Right lung (tissue), 5 donors: ENCODE results near the gene PINK1. TPM values are rescaled to one million over a fixed set of nuclear protein-coding genes. Genes with fewer than 3 reads are reported as not detected.

Source experiments
- DNase-seq, 2 donors: peaks; one replicate each; pipeline ENCODE4 v3.0.0-alpha.2; 2013
- polyA plus RNA-seq, 5 donors: library from polyadenylated mRNA; unstranded; fragments of 120-200 nt; gene quantifications; one replicate each; pipeline versions ENCODE4 v1.2.1 to v1.2.3, GENCODE V29; 2013; ENCODE audit warnings: inconsistent platforms in 1 of 5, low replicate concordance in 1 of 5; ENCODE audit not compliant: insufficient read length in 5 of 5, insufficient read depth in 1 of 5

Gene PINK1
- polyA plus RNA-seq, 5 donors, result 32.0 to 36.5 (median 34.0) TPM

DNA sequence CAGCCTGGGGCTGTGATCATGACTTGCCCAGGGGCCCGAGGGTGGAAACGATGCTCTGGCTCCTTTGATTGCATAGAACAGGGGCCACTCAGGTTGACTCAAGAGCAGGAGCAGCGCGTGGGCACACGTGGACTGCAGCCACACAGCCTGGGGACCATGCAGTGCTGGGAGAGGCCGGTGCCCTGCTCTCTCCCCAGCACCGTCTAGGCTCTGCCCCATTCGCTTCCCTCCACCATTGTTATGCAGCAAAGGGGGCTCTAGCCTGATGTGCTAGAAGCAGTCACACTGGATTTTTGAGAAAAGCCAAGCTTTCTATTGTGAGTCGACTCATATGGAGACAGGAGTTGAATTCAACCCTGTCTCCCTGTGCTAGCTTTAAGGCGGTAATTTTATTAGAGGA lies 8.7 kb downstream of the PINK1 start:
- no peak for DNase-seq

DNA sequence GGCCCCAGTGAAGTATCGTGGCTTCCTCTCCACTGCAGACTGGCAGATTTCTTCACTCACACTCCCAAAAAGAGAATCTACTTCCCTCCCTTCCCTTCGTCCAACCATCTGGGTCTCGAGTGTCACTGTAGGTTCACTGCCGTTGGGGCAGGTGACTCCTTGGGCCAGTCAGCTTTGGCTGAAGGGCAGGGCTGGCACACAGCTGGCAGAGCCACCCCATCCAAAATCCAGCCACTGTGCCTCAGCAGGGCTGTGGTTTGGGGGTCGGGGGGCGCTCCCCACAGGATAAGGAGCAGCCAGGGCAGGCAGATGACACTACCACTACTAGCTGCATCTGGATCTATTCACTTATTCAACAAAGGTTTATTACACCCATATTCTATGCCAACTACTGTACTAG lies 9.8 kb downstream of the PINK1 start:
- no peak for DNase-seq

DNA sequence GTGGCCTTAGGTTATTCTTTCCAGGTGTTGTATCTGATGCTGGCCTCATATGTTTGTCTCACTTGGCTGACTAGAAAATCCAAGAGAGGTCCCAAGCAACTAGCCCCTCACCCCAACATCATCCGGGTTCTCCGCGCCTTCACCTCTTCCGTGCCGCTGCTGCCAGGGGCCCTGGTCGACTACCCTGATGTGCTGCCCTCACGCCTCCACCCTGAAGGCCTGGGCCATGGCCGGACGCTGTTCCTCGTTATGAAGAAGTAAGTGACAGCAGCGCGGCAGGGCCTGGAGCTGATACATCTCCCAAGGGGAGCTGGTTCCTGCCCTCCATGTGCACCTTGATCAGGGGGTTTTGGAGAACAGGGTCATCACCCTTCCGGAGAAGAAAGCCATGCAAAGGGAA lies 11.2 kb downstream of the PINK1 start:
- no peak for DNase-seq

- no peak for DNase-seq
Observed at GRCh38 chr1:20645414-20645813, 12.2 kb downstream of the PINK1 start.

DNA sequence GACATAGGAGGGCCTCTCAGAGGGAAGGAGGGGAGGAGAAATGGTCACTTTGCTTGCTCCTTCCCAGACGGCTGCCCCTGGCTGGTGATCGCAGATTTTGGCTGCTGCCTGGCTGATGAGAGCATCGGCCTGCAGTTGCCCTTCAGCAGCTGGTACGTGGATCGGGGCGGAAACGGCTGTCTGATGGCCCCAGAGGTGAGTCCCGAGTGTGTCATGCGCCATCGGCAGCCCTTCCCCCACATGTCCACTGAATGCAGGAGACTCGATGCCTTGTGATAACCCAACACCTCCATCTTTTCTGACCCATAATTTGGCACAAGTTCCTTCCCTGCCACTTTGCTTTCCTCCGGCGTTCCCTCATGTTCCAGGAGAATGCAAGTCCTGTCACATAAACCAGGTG lies 15.2 kb downstream of the PINK1 start:
- DNase-seq, result no peak

DNA sequence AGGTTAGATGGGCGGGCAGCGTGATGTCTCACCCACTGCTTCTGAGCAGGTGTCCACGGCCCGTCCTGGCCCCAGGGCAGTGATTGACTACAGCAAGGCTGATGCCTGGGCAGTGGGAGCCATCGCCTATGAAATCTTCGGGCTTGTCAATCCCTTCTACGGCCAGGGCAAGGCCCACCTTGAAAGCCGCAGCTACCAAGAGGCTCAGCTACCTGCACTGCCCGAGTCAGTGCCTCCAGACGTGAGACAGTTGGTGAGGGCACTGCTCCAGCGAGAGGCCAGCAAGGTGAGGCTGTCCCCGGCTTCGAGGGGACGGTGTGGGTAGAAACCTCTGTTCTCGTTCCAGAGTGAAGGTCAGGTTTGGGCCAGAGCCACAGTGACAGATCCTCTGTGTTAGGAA lies 15.7 kb downstream of the PINK1 start:
- no peak for DNase-seq

GRCh38 chr1:20652300-20652699 lies 19.0 kb downstream of the PINK1 start:
- no peak for DNase-seq

- no peak for DNase-seq
Observed at GRCh38 chr1:20654104-20654690, 20.9 kb downstream of the PINK1 start.

- DNase-seq, result no peak
Observed at GRCh38 chr1:20657024-20657423, 23.8 kb downstream of the PINK1 start.

- no peak for DNase-seq
Observed at GRCh38 chr1:20658166-20658915, 25.1 kb downstream of the PINK1 start.

- no peak for DNase-seq
Observed at GRCh38 chr1:20660363-20660762, 27.1 kb downstream of the PINK1 start.

- no peak for DNase-seq
Observed at GRCh38 chr1:20660847-20661206, 27.6 kb downstream of the PINK1 start.

DNA sequence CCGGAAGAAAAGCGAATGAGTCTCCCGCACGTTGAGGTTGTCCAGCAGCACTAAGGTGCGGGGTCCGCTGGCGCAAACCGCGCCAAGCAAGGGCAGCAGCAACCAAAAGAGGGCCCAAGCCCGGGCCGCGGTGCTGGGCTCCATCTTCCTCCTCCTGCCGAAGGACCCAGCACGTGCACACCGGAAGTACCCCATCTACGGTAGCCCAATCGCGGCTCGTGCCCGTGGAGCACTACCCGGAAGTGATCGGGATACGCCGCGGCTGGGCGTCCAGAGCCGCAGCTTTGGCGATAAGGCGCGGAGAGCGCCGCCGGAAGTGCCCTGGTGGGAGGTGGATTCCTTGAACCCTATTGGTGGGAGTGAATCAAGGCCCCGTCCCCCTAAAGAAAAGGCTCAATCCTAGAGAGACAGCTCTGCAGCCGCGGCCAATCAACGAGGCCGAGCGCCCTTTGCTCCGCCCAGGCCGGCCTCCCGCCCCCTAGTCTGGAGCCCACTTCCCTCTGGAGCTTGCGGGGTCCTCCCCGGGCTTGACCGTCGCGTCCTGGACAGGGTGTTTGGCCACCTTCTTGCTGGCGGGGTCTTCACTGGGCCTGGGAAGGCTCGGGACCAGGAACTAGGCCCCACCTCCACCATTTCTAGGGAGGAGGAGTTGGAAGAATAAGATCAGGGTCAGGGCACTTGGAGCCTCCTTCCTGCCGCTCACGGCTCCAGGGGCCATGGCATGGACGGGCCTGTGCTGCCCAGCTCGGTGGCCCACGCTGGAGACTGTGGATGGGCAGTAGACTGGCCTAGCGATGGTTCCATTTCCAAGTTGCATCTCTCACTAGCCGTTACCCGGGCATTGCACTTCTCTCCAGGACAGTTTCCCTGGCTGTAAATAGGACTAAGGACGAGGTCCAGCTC lies 28.2 kb downstream of the PINK1 start, which contains the start of gene DDOST:
Gene DDOST (minus strand): TSS at position 163 of the 903 bp plus-strand sequence. CDS start 19 bp downstream, at position 144.
- peak; percentile 96 to 97 for DNase-seq

GRCh38 chr1:20662110-20662475 lies 28.8 kb downstream of the PINK1 start:
- DNase-seq, result no peak

DNA sequence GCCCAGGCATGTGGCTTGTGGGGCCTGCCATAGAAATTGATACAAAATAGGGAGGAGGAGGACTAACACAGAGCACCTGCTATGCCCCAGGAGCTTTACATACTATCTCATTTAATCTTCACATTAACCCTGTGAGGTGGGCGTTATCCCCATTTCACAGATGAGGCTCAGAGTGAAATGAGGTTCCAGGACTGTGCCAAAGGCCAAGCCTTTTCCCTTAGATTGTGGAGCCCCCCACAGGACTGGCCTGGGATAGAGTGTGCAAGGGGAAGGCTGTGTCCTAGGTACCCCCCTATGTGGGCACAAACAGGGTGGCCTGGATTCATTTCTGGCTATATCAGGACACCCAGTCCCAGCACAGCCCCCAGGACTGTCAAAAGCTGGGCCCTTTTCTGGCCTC lies 30.1 kb downstream of the PINK1 start:
- no peak for DNase-seq

GRCh38 chr1:20663969-20664715 lies 30.9 kb downstream of the PINK1 start:
- no peak for DNase-seq

DNA sequence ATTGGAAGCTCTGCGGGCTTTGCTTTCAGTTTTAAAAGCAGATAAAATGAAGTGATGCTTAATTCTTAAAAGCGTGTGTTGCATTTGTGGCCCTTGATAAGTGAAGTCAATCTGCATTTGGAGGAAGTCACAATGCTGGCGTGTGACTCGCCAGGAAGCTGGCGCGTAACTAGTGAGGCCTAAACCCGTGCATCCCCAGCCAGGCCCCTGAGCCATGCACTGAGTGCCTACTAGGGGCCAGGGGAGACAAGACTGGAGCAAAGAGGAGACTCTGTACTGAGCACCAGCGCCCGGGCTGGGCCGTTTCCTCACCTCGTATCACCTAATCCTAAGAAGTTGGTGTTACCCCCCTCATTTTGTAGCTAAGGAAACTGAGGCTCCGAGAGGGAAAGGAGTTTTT lies 32.5 kb downstream of the PINK1 start:
- DNase-seq, result no peak

DNA sequence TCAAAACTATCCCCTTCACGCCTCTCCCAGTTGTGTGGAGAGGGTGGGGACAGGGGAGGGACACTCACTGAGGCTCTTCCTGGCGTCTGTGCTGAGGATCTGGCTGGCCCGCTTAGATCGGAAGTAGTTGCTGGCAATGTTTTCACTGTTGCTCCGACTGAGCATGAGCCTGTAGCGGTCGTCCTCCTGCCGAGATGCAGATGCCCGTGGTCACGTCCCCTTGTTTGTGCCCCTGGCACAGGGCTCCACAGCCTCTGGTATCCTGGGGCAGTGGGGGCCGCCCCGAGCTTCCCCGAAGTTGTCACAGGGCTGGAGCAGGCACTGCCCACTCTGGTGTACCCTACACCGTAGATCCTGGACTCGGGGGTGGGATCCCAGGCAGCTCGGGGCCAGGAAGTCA lies 32.9 kb downstream of the PINK1 start:
- DNase-seq, result no peak

DNA sequence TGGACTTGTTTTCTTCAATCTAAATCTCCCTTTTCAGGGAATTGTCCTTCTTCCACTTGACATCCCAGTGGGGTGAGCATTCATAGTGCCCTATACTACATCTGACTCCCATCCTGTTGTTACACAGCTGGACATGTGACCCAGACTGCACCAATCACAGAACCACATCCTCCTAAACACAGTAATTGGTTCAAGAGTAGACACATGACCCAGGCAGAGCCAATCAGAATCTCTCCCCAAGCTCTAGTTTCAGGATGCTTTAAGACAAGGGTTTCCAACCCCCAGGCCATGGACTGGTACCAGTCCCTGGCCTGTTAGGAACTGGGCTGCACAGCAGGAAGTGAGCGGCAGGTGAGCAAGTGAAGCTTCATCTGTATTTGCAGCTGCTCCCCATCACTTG lies 33.5 kb downstream of the PINK1 start:
- DNase-seq, result no peak

DNA sequence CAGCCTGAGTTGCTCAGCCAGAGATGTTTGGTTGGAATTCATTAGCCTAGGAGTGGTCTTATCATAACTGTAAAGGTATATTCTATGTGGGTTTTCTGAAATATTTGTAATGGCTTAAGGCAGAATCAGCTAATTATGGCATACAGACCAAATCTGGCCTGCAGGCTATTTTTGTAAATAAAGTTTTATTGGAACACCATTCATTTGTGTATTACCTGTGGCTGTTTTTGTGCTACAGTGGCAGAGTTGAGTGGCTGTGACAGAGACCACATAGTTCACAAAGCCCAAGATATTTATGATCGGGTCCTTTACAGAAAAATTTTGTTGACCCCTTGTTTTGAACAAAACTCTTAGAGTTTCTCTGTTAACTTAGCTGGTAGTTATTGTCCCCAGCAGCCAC lies 35.3 kb downstream of the PINK1 start:
- no peak for DNase-seq

- no peak for DNase-seq
Observed at GRCh38 chr1:20670936-20671335, 37.7 kb downstream of the PINK1 start.

DNA sequence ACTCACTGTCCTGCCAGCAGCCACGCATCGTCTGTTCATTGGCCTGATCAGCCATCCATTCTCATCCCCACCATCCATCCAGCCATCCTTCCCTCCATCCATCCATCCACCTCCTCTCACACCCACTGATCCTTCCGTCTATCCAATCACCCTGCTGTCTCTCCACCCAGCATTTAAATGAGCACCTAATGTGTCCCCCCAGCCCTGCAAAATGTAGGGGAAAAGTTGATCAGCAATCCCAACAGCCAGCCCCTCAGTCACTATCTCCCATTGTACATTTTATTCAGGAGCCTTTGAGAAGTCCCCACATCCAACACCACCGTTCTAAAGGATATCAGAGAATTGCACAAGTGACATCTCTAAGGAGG lies 39.0 kb downstream of the PINK1 start:
- DNase-seq, result no peak
